Endothelial cell of umbilical vein (primary cell): ENCODE measurements around the gene PDK2. TPM values are rescaled to one million over a fixed set of nuclear protein-coding genes. Genes with fewer than 3 reads are reported as not detected.

ENCODE experiments used
- BruUV-seq: library from RNA; stranded (reverse); fragments of 400-500 nt; replicated peaks from 2 replicates; lab custom pipeline; 2021; lab: Mats Ljungman, UMichigan
- CTCF ChIA-PET: fragments of 300-600, 350-600 bp; sonication (Branson Sonifier 250); formaldehyde crosslinking; loops from one replicate; lab custom pipeline; 2021; ENCODE audit warnings: antibody characterized with exemption, inconsistent platforms; lab: Charles Lee
- POLR2A ChIA-PET: fragments of 300-600, 350-600 bp; sonication (Branson Sonifier 250); formaldehyde crosslinking; loops from one replicate; lab custom pipeline; 2021; ENCODE audit warnings: antibody characterized with exemption, inconsistent platforms; lab: Charles Lee
- DNase-seq: peaks from one replicate; pipeline ENCODE4 v3.0.0-alpha.2; 2011; ENCODE audit warnings: low read depth, low spot score
- FAIRE-seq: peaks from 2 replicates; lab custom pipeline; 2011; peaks lifted over from hg19 to GRCh38; lab: Jason Lieb, UNC
- H2AFZ ChIP-seq: 2 replicates; pipeline ENCODE4 v1.6.0; 2012; ENCODE audit warnings: low read depth, low read length, control low read depth, inconsistent platforms
- H3K27ac ChIP-seq: 2 replicates; pipeline ENCODE4 v1.5.1; 2011; ENCODE audit warnings: low read depth, mild to moderate bottlenecking, control low read depth, low read length, moderate library complexity; ENCODE audit not compliant: insufficient read depth
- H3K27me3 ChIP-seq, 2 experiments: 2 replicates each; pipeline versions ENCODE4 v1.6.0 to v1.6.1; 2011; ENCODE audit warnings: low read length in 2 of 2, mixed read lengths in 1 of 2; ENCODE audit not compliant: control insufficient read depth in 2 of 2, insufficient read depth in 2 of 2
- H3K36me3 ChIP-seq, 2 experiments: 2 replicates in 1 of 2; 3 replicates in 1 of 2; pipeline ENCODE4 v1.5.1; 2011; ENCODE audit warnings: low read length in 2 of 2, mild to moderate bottlenecking in 1 of 2, moderate library complexity in 1 of 2; ENCODE audit not compliant: control insufficient read depth in 2 of 2, insufficient read depth in 2 of 2; ENCODE audit errors: extremely low read depth in 1 of 2
- H3K4me1 ChIP-seq: 3 replicates; pipeline ENCODE4 v1.5.1; 2011; ENCODE audit warnings: mild to moderate bottlenecking, low read length; ENCODE audit not compliant: control insufficient read depth, insufficient read depth; ENCODE audit errors: extremely low read depth
- H3K4me2 ChIP-seq: 2 replicates; pipeline ENCODE4 v1.6.1; 2011; ENCODE audit warnings: low read length, control low read depth, mixed read lengths; ENCODE audit not compliant: insufficient read depth
- H3K4me3 ChIP-seq, 3 experiments: fragments of 200-600 bp in 1 of 3; sonication (generic), shearing (Covaris generic) in 1 of 3; replicated peaks in 1 of 3; 2 replicates each; pipeline ENCODE4 v1.5.1; 2011 to 2016; ENCODE audit warnings: control low read depth in 3 of 3, low read length in 3 of 3, mild to moderate bottlenecking in 2 of 3, inconsistent platforms in 1 of 3, low read depth in 1 of 3, moderate library complexity in 1 of 3; ENCODE audit not compliant: insufficient read depth in 1 of 3
- H3K79me2 ChIP-seq: 2 replicates; pipeline ENCODE4 v1.6.0; 2012; ENCODE audit warnings: low read length, inconsistent platforms; ENCODE audit not compliant: control insufficient read depth, insufficient read depth
- H3K9ac ChIP-seq: replicated peaks from 2 replicates; pipeline ENCODE3; 2011; ENCODE audit warnings: low read length, control low read depth; ENCODE audit not compliant: insufficient read depth; ENCODE audit errors: extremely low read depth
- H3K9me1 ChIP-seq: replicated peaks from 3 replicates; pipeline ENCODE4 v1.6.0; 2011; ENCODE audit warnings: mild to moderate bottlenecking, low read length; ENCODE audit not compliant: control insufficient read depth, insufficient read depth; ENCODE audit errors: extremely low read depth
- H3K9me3 ChIP-seq: replicated peaks from 2 replicates; pipeline ENCODE4 v1.5.1; 2012; ENCODE audit warnings: low read length, inconsistent platforms; ENCODE audit not compliant: control insufficient read depth, insufficient read depth
- H4K20me1 ChIP-seq: replicated peaks from 2 replicates; pipeline ENCODE3; 2011; ENCODE audit warnings: mild to moderate bottlenecking, low read length; ENCODE audit not compliant: control insufficient read depth, insufficient read depth; ENCODE audit errors: extremely low read depth
- EZH2 ChIP-seq: IDR thresholded peaks from 2 replicates; pipeline ENCODE4 v1.6.1; 2012; ENCODE audit warnings: borderline replicate concordance, low read depth, mild to moderate bottlenecking, moderate library complexity, low read length, inconsistent platforms; ENCODE audit not compliant: severe bottlenecking
- GATA2 ChIP-seq: IDR thresholded peaks from 2 replicates; pipeline ENCODE4 v1.7.0; 2011; ENCODE audit warnings: low read depth, mild to moderate bottlenecking, moderate library complexity, mixed read lengths, low read length; ENCODE audit not compliant: insufficient read length, insufficient read depth
- MYC ChIP-seq: IDR thresholded peaks from one replicate; pipeline ENCODE4 v1.6.1; 2011; ENCODE audit warnings: mild to moderate bottlenecking, low read depth, low read length
- POLR2AphosphoS5 ChIP-seq: IDR thresholded peaks from 2 replicates; pipeline ENCODE4 v1.6.1; 2012; ENCODE audit warnings: low read depth, mild to moderate bottlenecking, control low read depth, low read length, moderate library complexity; ENCODE audit not compliant: insufficient read depth
- dilution Hi-C: fragments of 300-500 bp; cut with MboI; formaldehyde crosslinking; loops from one replicate; pipeline ENCODE4 v1.15.0; 2019; ENCODE audit warnings: low sequenced_read_pairs; ENCODE audit not compliant: extremely low pct_ligation_motif_present
- intact Hi-C: fragments of 100-400 bp; cut with micrococcal nuclease; formaldehyde crosslinking; loops from one replicate; pipeline ENCODE4 v1.10.0; 2022
- polyA plus RNA-seq, 4 experiments: library from polyadenylated mRNA; depleted of rRNA in 3 of 4; stranded (reverse) in 3 of 4; unstranded in 1 of 4; fragments of >200 nt; gene quantifications; 2 replicates each; pipeline versions ENCODE4 v1.2.1 to v1.2.3, GENCODE V29; 2011 to 2012; ENCODE audit warnings: missing spikeins in 1 of 4
- total RNA-seq: library from RNA; stranded (reverse); gene quantifications from 2 replicates; pipeline ENCODE4 v1.2.3, GENCODE V29; 2021

Gene PDK2
- total and polyA plus RNA-seq, 2 donors (not counting 3 experiments of a cell fraction or from before 2014, with no cell fraction given): 21.3 to 114 TPM

GRCh38 chr17:50149091-50149416, 53.9 kb downstream of the PDK2 start:
- peaks cover 0 to 10% of the 10 kb centered on the region in 2 experiments for H3K36me3 ChIP-seq
- H3K4me1 ChIP-seq: peaks cover 32% of the 10 kb centered on the region
- no TSS peak for BruUV-seq
- dilution Hi-C loops (no loop called here), intact Hi-C loops (no loop called here)
- no peaks in the 10 kb centered on the region for H3K9me3 ChIP-seq
- no peaks in the 10 kb centered on the region for H3K9me1 ChIP-seq
- FAIRE-seq (no peak), DNase-seq (no peak)
- ChIA-PET CTCF (interaction anchor here (1.3 to 4.3 kb wide), 5 partner anchors 9 to 54 kb away, joined by 3 to 27 read pairs (median 13); partner anchors contain the start of gene PDK2), POLR2A (no interaction called here)
- peak overlapping the region; percentile 54 for H3K4me2 ChIP-seq
- H3K4me3 ChIP-seq: peak overlapping the region; percentile 53 to 82 (median 63)
- no peaks in the 10 kb centered on the region for H4K20me1 ChIP-seq
- no peaks in the 10 kb centered on the region for H3K27me3 ChIP-seq
- TF ChIP-seq EZH2 (no peak), MYC (no peak), POLR2AphosphoS5 (peak; percentile 58)
- peak overlapping the region; percentile 38 for H3K9ac ChIP-seq
- H3K79me2 ChIP-seq: peaks cover 63% of the 10 kb centered on the region
- H2AFZ ChIP-seq: no peak overlapping the region
- H3K27ac ChIP-seq: peak overlapping the region; percentile 17

GRCh38 chr17:50149417-50150353, 54.5 kb downstream of the PDK2 start:
- H3K79me2 ChIP-seq: peaks cover 60% of the 10 kb centered on the region
- peaks cover 32% of the 10 kb centered on the region for H3K4me1 ChIP-seq
- no TSS peak for BruUV-seq
- POLR2A ChIA-PET: no interaction called here
- no peaks in the 10 kb centered on the region for H3K27me3 ChIP-seq
- H2AFZ ChIP-seq: no peak overlapping the region
- H3K4me3 ChIP-seq: peak overlapping the region; percentile 53 to 85 (median 82)
- dilution Hi-C loops: no loop called here
- DNase-seq (peak; percentile 59), FAIRE-seq (peak; percentile 53)
- H3K36me3 ChIP-seq: peaks cover 0 to 5% of the 10 kb centered on the region in 2 experiments
- intact Hi-C loops: no loop called here
- no peaks in the 10 kb centered on the region for H3K9me1 ChIP-seq
- peak overlapping the region; percentile 76 for H3K9ac ChIP-seq
- no peaks in the 10 kb centered on the region for H4K20me1 ChIP-seq
- H3K9me3 ChIP-seq: no peaks in the 10 kb centered on the region
- CTCF ChIA-PET: interaction anchor here (1.3 to 4.3 kb wide), 5 partner anchors 10 to 55 kb away, joined by 3 to 27 read pairs (median 15); partner anchors contain the start of gene PDK2
- TF ChIP-seq GATA2 (no peak), POLR2AphosphoS5 (peak; percentile 39)
- H3K27ac ChIP-seq: peak overlapping the region; percentile 17
- peak overlapping the region; percentile 54 for H3K4me2 ChIP-seq
